Measurements from ENCODE around the gene PRR5L.

The PRR5L gene, protein sequence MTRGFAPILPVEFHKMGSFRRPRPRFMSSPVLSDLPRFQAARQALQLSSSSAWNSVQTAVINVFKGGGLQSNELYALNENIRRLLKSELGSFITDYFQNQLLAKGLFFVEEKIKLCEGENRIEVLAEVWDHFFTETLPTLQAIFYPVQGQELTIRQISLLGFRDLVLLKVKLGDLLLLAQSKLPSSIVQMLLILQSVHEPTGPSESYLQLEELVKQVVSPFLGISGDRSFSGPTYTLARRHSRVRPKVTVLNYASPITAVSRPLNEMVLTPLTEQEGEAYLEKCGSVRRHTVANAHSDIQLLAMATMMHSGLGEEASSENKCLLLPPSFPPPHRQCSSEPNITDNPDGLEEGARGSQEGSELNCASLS

DNA sequence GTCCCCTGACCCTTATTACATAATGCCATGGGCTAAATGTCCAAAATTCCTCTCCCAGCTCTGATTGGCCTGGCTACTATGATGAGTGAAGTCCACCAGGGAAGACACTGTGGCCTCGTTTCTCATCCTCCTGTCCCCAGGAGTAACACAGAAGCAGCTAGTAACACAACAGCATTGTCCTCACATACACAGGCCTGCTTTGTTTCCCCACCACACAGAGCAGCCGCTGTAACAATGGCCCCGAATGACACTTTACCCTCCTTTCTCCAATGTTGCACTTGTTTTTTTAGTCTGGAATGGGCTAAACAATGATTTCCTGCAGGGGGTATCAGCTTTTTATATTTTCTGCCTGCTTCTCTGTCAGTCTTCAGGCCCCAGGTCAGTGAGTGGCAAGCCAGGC, at the start of gene PRR5L:
Gene PRR5L, plus strand, starts transcription at position 363 of the 400 bp plus-strand sequence. CDS start 104,834 bp downstream, outside the sequence.
- no peak for DNase-seq

- no peak for DNase-seq
These were observed 48.6 kb upstream of the PRR5L start for GRCh38 chr11:36247493-36247892.

DNA sequence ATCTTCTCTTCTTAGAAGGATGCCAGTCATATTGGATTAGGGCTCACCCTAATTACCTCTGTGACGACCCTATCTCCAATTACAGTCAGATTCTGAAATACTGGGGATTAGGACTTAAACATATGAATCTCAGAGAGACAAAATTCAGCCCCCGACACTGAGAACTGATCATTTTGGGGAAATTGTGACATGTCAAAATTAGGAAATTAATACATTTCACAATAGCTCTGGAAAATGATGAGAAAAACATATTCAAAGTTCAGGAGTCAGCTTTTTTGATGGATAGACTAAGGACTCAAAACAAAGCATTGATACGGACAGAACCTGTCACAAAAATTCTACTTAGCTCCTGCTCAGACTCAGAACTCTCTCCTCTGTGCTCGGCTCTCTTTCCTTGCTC, 47.7 kb upstream of the PRR5L start:
- DNase-seq, result no peak

GRCh38 chr11:36249246-36249645, 46.8 kb upstream of the PRR5L start:
- peak; percentile 80 for DNase-seq

DNA sequence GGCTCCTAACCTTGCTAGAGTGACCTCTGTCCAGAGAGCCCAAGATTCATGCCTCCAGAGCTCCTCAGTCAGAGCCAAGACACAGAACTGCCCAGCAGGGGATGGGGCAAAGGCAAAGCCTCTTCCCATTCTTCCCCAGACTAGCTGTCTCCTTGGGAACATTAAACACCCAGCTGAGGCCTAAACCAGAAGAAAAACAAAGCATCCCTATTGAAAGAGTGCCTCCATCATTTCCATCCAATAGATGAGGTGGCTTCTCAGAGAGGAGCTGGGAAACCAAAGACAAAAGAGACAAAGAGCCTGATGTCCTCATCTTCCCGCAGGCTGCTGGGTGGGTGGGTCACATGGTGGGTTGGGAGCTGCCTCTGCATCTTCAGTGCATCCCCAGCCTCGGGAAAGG, 44.3 kb upstream of the PRR5L start:
- no peak for DNase-seq

DNA sequence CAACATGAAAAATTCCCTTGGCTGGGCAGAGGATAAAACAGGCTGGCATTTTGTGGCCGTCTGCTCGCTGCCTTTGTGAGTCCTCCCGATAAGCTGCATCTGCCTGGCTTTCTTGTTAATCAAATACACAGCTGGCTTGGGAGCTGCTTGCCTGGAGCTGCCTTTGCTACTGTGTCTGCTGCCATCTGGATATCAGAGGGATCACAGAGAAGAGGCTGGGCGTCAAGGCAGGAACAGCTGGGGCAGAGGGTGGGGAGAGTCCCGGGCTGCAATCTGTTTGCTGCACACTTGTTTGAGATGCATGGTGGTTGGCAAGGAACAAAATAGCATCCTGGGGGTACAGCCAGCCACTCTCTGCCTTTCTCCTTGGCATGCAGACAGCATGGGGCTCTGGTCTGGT, 42.9 kb upstream of the PRR5L start:
- DNase-seq, result no peak

DNA sequence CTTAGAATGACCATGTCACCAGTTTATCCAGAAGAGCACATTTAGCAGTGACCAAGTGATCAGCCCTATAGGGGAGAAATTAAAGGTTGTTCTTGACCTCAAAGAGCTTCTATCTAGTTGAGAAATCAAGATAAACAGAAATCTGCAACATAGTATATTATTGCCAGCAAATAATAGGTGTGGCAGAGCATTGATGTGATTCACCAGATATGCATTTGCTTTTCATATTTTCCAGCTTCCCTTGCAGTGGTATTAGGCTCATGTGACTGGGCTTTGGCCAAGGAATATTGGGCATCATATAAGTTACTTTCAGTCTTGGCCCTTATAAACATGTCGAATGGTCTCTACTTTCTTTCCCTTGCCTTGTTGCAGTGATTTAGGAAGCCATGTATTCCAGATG, 41.4 kb upstream of the PRR5L start:
- peak; percentile 14 for DNase-seq

- DNase-seq, result no peak
These were observed 38.7 kb upstream of the PRR5L start for GRCh38 chr11:36257351-36257750.

- peak; percentile 70 for DNase-seq
These were observed 37.2 kb upstream of the PRR5L start for GRCh38 chr11:36258730-36259360.

DNA sequence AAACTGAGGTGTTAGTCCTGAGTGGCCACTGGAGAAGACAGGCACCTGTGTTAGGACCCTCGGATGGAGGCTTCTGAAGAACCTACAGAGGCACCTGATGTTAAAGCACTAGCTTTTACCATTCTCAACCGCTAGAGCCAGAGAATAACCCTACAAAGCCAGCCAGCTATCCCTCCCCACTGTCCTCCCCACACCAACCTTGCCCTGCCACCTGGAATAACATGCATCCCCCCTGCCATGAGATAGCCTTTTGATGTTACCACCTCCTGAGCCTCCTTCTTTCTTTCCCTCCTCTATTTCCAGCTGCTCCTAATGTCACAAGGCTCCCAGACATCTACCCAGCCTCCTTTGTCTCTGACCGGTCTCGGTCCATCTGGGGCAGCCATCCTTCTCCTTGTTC, 35.0 kb upstream of the PRR5L start:
- DNase-seq, result no peak

- DNase-seq, result no peak
These were observed 31.8 kb upstream of the PRR5L start for GRCh38 chr11:36264011-36264972.

DNA sequence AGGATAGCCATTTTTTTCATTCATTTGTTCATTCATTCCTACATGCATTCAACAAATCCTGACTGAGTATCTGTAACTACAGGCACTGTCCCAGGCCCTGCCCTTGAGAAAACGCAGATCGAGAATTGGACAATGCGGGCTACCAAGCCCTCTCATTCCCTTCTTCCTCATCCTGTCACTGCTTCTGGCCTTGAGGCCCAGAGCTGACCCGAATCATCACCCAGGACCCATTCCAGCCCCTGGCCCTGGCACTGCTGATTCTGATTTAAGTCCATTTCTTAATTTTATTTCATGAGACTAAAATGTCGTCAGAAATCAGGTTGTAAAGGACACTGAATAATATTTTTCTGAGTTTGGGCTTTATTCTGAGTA, 31.1 kb upstream of the PRR5L start:
- DNase-seq, result no peak

GRCh38 chr11:36265793-36266628, 30.1 kb upstream of the PRR5L start:
- DNase-seq, result peak; percentile 44

- no peak for DNase-seq
These were observed 29.3 kb upstream of the PRR5L start for GRCh38 chr11:36266767-36267166.

GRCh38 chr11:36268337-36268985, 27.6 kb upstream of the PRR5L start:
- DNase-seq, result no peak

DNA sequence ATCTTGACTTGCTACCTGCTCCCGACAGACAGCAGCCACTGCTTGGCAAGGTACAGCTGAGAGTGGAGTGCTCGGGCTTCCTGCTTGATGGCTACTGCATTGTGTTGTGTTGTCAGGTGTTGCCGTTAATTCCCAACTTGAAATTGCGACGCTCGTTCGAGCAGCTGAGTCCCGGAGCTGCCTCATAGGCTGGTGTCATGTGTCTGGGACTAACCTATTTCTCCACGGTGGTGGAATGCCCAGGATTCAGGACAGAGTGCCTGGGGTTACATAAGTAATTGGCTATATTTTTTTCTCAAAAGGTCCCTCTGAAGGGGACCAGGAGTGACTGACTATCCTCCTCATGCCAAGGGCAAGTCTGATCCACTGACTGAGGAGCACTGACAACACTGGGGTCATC, 25.4 kb upstream of the PRR5L start:
- DNase-seq, result no peak

GRCh38 chr11:36271794-36272407, 24.2 kb upstream of the PRR5L start:
- DNase-seq, result no peak

DNA sequence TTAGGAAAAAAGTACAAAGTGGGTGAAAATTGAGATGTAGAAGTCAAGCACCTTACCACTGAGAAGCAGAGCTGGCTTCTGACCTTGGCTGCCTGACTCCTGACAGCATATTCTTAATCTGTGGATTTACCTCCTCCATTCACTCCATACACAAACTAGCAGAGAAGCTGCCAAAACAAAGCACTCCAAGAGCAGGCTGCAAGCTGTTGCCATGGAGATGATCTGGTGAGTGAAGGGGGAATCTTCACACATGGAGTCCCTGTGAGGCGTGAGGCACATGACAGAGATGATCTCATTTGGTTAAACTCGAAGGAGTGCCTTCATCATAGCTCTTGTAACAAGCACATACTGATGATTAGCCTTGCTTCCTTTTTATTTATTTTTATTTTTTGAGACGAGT, 23.0 kb upstream of the PRR5L start:
- no peak for DNase-seq

GRCh38 chr11:36274414-36274813, 21.7 kb upstream of the PRR5L start:
- DNase-seq, result no peak

- DNase-seq, result no peak
These were observed 17.4 kb upstream of the PRR5L start for GRCh38 chr11:36278531-36279282.

GRCh38 chr11:36280531-36280930, 15.6 kb upstream of the PRR5L start:
- DNase-seq, result no peak

All from fibroblast of skin of right quadriceps (primary cell).